SIG-M5 treated with dmso at 0.1 percent for 504 hours (cell line): ENCODE results near the gene IL17D.

Experiments used
- DNase-seq: peaks from one replicate; lab custom pipeline; 2025; ENCODE audit not compliant: unreplicated experiment; lab: John Stamatoyannopoulos, UW

The IL17D gene

DNA sequence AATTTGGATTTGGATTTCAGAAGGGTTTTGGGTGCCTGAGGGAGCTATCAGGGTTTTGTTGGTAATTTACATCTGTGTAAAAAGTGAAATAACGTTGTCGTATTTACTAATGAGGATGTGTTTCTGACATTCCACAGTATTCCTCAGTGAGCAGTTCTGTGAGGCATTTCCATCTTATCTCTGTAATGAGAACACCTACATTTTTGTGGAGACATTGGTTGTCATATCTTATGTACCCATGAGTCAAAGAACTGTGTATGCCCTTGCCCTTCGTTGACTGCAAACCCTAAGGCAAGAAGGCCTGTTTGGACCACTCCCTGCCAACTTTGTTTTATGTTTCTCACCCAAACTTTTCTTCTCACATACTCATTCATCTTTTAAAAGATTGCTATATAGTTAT lies 14.2 kb upstream of the IL17D start:
- DNase-seq = no peak

DNA sequence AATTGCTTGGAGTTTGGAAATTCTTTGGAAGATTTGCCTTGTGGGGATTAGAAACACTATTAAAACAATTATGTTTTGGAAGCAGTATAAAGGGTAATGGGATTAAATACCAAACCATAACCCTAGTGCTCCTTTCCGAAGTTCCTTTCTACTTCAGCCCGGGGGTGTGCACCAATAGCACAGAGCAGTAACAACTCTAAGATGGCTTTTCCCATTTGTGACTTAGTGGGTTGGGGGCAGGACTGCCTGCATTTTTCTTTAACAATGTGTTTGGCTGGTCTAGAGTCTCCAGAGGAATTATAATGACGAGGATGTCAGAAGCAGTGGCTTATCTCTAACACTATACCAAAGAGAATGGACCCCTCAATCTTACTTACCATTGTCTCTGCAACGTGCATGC lies 11.9 kb upstream of the IL17D start:
- DNase-seq = no peak

DNA sequence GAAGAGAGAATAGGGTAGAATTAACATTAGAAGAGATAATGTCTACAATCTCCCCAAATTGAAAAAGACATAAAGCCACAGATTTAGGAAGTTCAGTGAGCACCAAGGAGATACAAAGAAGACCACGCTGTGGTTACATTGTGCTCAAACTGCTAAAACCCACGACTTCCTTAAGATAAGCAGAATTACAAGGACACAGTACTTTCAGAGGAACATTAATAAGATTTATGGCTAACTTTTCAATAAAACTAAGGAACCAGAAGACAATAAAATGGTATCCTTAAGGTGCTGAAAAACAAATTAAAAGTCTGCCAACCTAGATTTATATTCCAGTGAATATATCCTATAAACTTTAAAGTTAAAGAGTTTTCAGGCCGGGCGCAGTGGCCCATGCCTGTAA lies 7.4 kb upstream of the IL17D start:
- no peak for DNase-seq

DNA sequence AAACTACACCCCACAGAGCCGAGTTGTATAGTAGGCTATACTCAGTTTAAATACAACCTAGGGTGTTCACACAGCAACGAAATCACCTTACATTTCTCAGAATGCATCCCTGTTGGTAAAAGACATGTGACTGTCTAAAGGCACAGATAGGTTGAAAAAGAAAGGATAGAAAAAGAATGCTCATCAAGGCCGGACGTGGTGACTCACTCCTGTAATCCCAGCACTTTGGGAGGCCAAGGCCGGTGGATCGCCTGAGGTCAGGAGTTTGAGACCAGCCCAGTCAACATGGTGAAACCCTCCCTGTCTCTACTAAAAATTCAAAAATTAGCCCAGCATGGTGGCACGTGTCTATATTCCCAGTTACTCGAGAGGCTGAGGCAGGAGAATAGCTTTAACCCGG lies 3.8 kb upstream of the IL17D start:
- DNase-seq = no peak

DNA sequence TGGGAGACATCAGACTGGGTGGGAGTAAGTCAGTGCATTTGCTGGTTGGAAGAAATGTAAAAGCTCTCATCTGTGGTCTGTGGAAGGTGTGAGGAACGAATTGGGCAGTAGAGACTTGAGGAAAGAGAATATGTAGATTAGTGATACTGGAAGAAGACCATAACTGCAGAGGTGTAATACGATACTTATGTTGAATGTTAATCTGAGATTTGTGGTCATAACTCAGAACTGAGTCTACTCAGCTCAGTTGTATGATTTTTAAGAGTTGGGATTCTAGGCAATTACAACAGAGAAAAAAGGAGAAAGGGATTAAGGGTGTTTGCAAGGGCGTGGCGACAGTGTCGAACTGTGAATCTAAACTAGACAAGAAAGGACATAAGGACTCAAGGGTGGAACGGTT lies 3.2 kb upstream of the IL17D start:
- no peak for DNase-seq

DNA sequence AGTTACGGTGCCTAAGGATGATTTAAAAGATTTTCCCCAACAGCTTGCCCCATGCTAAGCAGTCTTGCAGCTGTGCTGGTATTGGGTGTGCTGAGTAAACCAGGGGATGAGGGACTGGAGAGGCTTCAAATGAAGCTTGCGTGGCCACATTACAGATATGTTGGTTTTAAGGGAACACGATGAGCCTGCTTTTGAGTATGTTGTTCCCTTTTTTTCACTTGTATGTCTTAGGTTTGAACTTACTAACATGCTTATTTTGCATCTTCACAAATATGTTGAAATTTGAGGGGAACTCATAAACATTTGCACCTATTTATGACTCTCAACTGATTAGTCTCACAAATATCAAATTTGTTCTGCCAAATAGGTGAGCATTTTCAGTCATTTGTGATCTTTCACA lies 2.0 kb upstream of the IL17D start:
- peak; percentile 25 for DNase-seq

DNA sequence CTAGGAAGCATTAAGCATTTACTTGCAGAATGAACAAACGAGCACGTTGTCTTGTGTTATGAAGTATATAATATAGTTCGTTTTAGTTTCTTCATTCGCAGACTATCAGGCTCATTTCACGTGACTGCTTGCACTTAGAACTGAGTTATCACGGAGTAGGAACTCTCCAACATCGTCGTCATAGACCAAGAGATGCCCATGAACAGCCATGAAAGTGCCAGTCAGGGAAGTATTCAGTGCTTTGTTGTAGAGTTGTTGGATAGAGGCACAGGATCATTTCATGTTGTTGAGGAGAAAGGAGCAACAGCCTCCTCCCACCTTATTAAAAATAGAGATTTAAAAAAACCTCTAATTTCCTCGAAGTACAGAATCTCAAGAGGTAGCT lies 977 bp upstream of the IL17D start:
- peak; percentile 32 for DNase-seq

DNA sequence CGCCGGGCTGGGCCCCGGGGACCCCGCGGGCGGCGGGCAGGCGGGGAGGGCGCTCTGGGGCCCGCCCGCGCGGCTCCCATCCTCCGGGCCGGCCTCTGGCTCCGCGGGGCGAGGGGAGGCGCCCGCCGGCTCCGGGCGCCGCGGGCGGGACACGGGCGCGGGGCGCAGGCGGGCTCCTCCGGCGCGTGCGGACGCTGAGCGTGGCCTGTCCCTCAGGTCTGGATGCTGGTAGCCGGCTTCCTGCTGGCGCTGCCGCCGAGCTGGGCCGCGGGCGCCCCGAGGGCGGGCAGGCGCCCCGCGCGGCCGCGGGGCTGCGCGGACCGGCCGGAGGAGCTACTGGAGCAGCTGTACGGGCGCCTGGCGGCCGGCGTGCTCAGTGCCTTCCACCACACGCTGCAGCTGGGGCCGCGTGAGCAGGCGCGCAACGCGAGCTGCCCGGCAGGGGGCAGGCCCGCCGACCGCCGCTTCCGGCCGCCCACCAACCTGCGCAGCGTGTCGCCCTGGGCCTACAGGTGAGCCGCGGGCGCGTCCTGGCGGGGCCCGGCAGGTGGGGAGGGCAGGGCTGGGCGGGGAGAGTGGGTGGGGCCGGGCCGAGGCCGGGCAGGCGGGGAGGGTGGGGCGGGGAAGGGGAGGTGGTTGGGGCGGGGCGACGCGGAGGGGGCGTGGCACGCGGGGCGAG lies 420 bp downstream of the IL17D start:
- DNase-seq = peak; percentile 81

DNA sequence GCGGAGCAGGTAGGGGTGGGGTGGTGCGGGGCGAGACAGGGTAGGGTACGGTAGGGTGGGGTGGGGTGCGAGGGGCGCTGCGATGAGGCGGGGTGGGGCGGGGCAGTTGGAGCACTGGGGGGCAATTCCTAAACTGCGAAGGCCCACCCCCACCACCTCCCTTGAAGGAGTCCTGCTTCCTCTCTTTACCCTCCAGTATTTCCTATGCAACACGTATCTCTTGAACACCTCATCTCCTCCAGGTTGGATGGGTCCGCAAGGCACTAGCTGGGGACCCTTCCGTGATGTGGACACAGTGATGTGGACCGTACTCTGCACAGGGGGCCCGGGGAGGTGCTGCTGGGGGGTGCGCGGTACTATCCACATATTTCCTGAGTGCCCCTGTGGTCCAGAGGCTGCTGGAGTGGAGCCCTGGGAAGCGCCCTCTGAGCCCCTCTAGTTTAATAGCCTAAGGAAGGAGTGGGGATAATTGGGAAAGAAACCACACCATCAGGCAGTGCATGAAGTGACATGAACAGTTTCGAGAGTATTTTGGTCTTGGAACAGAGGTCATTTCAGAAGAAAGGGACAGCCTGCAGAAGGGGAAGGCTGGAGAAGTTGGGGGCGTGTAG lies 1.1 kb downstream of the IL17D start:
- peak; percentile 40 for DNase-seq

DNA sequence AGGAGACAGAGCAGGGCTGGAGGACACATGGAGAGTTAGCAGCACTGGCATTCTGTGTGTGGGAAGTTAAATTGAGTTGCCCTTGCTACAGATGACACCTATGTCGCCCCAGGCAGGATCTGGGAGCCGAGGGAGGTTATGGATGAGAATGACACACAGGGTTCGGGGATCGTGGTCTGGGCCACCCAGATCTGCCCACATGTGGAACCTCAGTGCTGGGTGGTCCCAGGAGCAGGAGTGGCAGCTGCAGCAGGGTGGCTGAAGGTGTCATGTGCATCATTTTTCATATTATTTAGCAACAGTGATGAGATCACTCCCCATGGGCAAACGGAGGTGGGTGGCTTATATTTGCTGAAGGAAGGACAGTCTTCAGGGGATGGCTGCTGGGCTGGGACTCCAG lies 3.2 kb downstream of the IL17D start:
- no peak for DNase-seq

DNA sequence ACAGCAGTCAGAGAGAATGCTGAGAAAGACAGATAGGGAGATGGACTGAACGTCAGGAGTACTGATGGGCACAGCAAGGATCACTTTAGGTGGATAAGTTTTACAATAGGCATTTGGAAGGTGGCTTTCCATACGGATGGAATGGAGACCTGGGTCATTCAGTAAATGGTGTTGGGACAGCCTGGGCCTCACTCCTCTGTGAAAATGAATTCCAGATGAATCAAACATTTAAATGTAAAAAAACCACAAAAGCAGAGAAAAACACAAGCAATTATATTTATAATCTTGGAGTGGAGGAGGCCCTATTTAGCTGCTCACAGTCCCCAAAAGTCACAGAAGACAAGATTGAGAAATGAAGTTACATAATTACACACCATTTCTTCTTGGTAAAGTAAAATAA lies 4.7 kb downstream of the IL17D start:
- DNase-seq = no peak

DNA sequence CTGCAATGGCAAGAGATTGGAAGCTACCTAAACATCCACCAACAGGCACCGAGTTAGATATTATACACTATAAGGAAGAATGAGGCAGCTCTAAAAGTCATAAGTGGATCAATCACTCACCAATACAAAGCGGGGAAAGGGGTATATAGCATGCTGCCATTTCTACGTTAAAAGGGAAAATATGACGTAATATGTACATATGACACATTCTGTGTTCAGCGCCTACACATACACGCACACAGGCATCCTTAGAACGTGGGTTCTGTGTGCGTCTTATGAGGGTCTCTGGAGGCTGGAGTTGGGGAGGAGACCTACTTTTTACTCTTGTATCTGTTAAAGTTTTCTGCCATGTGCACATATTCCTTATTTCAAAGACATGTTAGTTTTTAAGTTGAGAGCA lies 5.9 kb downstream of the IL17D start:
- DNase-seq = no peak

DNA sequence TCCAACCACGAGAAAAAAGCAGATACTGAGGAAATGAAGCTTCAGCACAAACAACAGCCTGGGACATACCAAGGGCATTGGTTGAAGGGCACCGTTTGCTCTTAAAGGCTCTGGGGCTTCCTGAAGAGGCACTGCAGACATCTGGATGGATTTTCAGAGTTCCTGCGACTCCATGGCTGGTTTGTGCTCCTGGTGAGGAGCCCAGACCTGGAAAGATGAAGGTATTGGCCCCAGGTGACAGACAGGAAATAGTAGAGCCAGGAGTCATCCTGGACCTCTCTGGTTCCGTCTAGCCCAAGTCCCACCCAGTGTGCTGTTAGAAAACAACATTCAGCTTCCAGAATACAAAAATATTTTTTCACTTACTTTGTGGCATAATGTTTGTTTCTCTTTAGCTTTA lies 6.3 kb downstream of the IL17D start:
- DNase-seq = no peak

DNA sequence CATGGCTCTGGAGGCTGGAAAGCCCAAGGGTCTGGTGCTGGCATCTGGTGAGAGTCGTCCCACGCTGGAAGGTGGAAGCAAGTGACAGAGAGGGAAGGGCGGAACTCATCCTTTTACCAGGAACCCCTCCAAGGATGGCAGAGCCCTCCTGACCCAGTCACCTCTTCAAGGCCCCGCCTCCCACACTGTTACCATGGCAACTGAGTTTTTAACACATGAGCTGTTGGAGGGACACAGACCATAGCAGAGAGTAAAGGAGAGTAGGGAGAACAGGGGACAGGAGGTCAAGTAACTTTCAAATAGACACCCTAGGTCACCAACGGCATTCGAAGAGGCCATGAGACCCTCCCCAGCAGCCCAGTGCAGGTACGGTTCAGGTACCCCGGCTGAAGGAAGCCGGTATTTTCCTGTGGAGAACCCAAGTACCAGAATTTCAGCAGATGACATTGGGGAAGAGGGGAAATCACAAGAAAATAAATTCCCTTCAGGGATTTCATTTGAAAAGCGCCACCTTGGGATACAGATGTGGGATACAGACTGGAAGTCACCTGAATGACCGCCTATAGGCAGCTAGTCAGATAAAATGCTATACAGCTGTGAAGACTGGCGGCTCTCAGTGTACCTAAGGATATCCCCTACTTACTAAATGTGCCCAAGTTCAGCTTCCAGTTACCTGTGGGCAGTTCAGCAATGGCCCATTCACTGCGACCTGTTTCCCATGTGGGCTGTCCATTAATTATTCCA lies 8.0 kb downstream of the IL17D start:
- DNase-seq = no peak

DNA sequence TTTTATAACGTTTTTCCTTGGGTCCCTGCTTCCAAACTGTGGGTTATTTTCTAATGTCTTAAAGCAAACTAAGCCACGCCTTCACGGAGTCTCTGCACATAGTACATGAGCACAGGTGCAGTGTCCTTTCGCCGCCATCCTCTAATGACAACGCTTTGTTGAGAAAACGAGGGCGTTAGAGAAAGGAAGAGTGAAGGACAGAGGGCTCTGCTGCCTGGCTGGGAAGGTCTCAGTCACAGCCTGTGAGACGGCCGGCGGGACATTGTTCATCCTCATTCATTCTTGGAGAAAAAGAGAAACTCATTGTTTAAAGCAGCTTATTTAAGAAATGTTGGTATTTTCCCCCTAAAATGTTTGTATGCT lies 9.5 kb downstream of the IL17D start:
- DNase-seq = no peak

DNA sequence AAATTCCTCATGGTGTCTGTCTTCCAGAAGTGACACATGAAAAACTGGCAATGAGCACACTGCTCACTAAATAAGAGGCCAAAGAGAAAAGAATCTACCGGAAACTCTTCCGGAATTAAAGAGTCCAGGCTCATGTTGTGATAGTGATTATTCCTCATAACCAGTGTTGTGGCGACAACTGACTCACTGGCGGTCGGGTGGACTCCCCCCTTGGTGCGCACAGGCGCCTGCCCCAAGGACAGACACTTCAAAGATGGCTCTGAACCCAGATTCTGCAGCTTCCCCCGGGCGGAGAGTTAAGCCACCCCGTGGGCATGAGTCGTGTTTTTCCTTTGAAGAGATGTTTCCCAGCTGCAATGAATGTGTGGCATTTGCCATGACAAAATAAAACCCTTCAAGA lies 10.3 kb downstream of the IL17D start:
- no peak for DNase-seq

DNA sequence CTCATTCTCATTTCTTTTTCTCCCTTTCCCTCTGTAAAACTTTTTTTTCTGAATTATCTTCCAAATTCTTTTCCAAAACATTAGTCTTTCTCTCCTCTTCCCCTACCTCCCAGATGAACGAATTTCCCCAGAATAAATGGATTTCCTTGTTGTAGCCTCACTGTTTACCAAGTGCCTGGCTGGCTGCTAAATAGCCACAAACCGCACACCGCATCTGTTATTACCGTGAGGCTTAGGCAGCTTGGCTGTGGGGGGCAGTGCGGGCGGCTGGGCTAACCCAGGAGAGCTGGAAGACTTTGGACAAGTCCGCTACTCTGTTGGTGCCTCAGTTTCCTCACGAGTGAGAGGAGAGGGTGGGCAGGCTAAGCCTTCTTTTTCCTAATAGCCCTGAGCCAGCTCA lies 10.7 kb downstream of the IL17D start:
- no peak for DNase-seq

DNA sequence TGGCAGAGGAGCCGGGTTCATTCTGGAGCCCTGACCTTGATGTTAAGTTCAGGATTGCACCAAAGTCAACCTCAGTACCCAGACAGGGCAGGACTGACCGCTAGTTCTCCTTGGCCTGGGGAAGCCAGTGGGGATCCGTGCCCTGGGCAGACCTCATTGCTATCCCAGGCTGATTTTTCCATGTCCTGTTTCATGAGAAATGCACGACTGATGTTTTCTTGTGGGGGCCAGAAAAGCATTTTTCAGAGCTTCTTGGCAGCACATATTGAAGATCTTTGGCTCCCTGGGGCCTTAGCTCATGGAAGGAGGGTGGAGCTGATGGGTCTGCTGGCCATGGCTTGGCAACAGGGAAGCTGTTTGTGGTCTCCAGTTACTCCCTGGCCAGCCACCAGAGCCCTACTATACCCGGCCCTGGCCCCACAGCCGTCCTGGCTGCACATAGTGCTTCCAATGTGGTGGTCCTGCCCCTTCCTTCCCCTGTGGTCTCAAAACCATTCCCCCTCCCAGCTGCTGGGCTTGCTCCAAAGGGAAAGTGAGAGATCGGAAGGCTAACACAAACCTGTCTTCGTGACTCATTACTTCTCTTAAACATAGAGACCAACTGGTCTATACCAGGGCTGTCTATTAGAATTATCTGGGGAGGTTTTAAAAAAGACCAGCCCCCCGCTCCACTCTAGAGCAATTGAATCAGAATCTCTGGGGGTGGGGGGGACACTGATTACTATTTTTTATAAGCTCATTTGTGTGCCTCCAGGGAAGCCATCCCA lies 11.2 kb downstream of the IL17D start:
- no peak for DNase-seq

DNA sequence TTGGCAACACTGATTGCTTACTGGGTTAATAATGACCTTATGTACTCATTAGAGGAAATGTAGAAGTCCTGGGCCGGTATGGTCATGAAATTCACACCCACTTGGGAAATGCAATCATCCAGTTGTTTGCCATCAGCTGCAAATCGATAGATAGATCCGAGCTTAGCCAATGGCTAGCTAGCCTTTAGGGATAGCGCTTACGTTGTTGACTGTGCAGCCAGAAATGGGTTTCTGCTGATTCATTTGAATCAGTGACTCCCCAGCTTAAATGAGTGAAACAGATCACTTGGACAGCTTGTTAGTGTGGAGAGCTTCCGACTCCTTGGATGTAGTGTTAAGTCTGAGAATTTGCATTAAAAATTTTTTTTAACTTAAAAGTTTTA lies 11.8 kb downstream of the IL17D start:
- DNase-seq = no peak

DNA sequence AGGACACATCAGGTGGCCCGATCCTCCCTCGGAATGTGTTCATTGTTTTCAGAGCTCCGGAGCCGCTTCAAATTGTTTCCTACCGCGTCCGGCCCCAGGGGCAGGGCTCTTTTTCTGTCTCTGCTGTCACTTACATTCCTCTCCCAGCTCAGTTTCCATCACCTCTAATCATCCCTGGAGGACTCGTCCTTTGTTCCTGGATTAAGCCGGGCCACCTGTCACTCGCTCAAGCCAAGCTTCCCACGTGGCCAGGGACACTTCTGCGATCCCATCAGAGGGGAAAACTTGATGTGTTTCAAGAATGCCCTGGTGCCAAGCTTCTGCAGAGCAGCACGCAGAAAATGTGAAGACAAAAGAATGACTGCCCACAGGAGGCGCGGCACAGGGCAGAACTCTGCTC lies 13.5 kb downstream of the IL17D start:
- no peak for DNase-seq

DNA sequence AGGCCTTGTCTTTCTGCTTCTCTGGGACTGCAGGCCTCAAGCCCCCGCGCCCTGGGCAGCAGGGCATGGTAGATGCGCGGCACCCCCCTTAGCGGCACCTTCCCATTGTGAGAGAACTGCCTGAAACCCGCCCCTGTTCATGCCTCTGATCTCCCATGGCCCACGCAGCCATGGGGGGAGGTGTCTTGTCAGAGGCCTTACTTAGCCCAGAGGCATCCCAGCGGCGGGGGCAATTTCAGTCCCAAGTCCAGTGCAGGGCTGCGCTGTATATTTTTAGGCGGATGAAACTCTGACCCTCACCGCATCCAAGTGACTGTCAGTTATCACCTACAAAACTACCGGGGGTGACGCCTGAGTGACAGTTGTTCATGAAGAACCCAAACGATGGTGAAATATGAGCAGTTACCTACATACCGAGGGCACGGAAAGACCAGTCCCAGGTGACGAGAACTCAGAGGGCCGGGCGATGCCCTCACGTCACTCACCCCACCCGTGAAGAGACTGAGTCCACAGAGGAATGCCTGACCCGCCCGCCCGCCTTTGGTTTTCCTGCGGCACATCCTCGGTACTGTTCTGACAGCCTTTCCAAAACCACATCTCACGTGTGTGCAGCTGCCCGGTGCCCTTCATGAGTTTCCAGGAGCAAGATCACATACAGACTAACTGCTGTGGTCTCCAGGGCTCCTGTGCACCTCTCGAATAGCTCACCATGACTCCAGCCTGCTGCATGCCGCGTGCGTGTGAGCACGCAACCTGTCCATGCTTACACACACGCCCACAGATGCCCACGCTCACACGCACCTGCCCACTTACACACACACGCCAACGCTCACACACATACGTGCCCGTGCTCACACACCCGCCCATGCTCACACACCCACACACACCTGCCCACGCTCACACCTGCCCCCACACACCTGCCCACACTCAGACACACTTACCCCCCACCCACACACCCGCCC lies 14.4 kb downstream of the IL17D start:
- DNase-seq = no peak
